SK-N-SH (cell line): ENCODE data around the gene MRPL54.

ENCODE experiments used
- CHD2 ChIP-seq: fragments of 150-350 bp; IDR thresholded peaks from 2 replicates; pipeline ENCODE4 v1.6.1; 2018; ENCODE audit warnings: low read length; ENCODE audit not compliant: partially characterized antibody
- ELF1 ChIP-seq: IDR thresholded peaks from 2 replicates; pipeline ENCODE4 v1.4.0; 2012
- EP300 ChIP-seq, 2 experiments: IDR thresholded peaks; 2 replicates each; pipeline versions ENCODE4 v1.4.0 to v1.6.1; 2012; ENCODE audit warnings: borderline replicate concordance in 1 of 2, low read depth in 1 of 2, low read length in 1 of 2
- EZH2phosphoT487 ChIP-seq: fragments of 200-600 bp; sonication (generic); IDR thresholded peaks from 2 replicates; pipeline ENCODE4 v1.6.1; 2017; ENCODE audit warnings: low read depth, mixed run types, mild to moderate bottlenecking, antibody characterized with exemption, moderate library complexity, borderline replicate concordance
- JUND ChIP-seq: IDR thresholded peaks from 2 replicates; pipeline ENCODE4 v1.4.0; 2012
- MEF2A ChIP-seq: IDR thresholded peaks from 2 replicates; pipeline ENCODE4 v1.4.0; 2012; ENCODE audit warnings: low read depth, borderline replicate concordance
- NRF1 ChIP-seq: IDR thresholded peaks from 2 replicates; pipeline ENCODE4 v1.6.1; 2012; ENCODE audit warnings: low read depth, mild to moderate bottlenecking, low read length
- POLR2AphosphoS5 ChIP-seq: IDR thresholded peaks from 2 replicates; pipeline ENCODE4 v1.6.1; 2012; ENCODE audit warnings: low read depth, low read length
- RCOR1 ChIP-seq: fragments of 150-350 bp; IDR thresholded peaks from 2 replicates; pipeline ENCODE4 v1.6.1; 2017; ENCODE audit warnings: antibody characterized with exemption, low read length
- RFX5 ChIP-seq: IDR thresholded peaks from 2 replicates; pipeline ENCODE4 v1.6.1; 2012; ENCODE audit warnings: mild to moderate bottlenecking, improper control_type of control experiment, low read length
- TF ChIP-seq, protein P1 (sequence below): fragments of 200-600 bp; sonication (generic); IDR thresholded peaks from 2 replicates; pipeline ENCODE4 v1.6.1; 2017; ENCODE audit warnings: antibody characterized with exemption, mild to moderate bottlenecking, moderate library complexity
- TF ChIP-seq, protein P2 (sequence below): fragments of 150-350 bp; IDR thresholded peaks from 2 replicates; pipeline ENCODE4 v1.6.1; 2017; ENCODE audit warnings: antibody characterized with exemption, low read length, low read depth, borderline replicate concordance
- TF ChIP-seq, protein P3 (sequence below): IDR thresholded peaks from 2 replicates; pipeline ENCODE4 v1.4.0; 2012; ENCODE audit warnings: low read depth
- TF ChIP-seq, protein P4 (sequence below): IDR thresholded peaks from 2 replicates; pipeline ENCODE4 v1.6.1; 2012; ENCODE audit warnings: mild to moderate bottlenecking, low read depth, low read length, moderate library complexity

DNA sequence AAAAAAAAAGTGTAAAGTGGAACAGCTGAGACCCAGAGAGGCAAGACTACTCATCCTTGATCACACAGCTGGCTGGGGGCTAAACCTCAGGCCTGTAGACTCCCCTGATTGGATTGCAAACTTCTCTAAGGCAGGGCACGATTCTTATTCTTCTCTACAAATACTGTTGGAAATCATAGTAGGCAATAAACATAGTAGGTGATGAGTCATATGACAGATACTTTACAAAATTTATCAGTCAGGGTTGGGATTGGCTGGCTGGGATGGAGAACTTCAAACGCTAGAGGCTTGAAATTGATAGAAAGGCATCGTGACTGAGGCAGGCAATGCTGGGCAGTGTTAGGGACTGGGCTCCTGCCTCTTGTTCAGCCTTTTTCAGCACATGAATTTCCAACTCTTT, 29.6 kb downstream of the MRPL54 start:
- no peak for TF ChIP-seq JUND
- no peak for TF ChIP-seq EZH2phosphoT487
- TF ChIP-seq RCOR1: no peak
- no peak for TF ChIP-seq CHD2
- TF ChIP-seq ELF1: no peak
- TF ChIP-seq, protein P1, sequence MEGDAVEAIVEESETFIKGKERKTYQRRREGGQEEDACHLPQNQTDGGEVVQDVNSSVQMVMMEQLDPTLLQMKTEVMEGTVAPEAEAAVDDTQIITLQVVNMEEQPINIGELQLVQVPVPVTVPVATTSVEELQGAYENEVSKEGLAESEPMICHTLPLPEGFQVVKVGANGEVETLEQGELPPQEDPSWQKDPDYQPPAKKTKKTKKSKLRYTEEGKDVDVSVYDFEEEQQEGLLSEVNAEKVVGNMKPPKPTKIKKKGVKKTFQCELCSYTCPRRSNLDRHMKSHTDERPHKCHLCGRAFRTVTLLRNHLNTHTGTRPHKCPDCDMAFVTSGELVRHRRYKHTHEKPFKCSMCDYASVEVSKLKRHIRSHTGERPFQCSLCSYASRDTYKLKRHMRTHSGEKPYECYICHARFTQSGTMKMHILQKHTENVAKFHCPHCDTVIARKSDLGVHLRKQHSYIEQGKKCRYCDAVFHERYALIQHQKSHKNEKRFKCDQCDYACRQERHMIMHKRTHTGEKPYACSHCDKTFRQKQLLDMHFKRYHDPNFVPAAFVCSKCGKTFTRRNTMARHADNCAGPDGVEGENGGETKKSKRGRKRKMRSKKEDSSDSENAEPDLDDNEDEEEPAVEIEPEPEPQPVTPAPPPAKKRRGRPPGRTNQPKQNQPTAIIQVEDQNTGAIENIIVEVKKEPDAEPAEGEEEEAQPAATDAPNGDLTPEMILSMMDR: no peak
- no peak for TF ChIP-seq EP300 (IDR thresholded peaks at IDR 0.05; ENCODE audit: borderline replicate concordance in 1 of 2, low read depth in 1 of 2, low read length in 1 of 2)
- no peak for TF ChIP-seq POLR2AphosphoS5
- TF ChIP-seq, protein P2, sequence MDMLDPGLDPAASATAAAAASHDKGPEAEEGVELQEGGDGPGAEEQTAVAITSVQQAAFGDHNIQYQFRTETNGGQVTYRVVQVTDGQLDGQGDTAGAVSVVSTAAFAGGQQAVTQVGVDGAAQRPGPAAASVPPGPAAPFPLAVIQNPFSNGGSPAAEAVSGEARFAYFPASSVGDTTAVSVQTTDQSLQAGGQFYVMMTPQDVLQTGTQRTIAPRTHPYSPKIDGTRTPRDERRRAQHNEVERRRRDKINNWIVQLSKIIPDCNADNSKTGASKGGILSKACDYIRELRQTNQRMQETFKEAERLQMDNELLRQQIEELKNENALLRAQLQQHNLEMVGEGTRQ: no peak
- TF ChIP-seq RFX5: no peak
- TF ChIP-seq, protein P3, sequence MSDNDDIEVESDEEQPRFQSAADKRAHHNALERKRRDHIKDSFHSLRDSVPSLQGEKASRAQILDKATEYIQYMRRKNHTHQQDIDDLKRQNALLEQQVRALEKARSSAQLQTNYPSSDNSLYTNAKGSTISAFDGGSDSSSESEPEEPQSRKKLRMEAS: no peak
- no peak for TF ChIP-seq MEF2A
- TF ChIP-seq, protein P4, sequence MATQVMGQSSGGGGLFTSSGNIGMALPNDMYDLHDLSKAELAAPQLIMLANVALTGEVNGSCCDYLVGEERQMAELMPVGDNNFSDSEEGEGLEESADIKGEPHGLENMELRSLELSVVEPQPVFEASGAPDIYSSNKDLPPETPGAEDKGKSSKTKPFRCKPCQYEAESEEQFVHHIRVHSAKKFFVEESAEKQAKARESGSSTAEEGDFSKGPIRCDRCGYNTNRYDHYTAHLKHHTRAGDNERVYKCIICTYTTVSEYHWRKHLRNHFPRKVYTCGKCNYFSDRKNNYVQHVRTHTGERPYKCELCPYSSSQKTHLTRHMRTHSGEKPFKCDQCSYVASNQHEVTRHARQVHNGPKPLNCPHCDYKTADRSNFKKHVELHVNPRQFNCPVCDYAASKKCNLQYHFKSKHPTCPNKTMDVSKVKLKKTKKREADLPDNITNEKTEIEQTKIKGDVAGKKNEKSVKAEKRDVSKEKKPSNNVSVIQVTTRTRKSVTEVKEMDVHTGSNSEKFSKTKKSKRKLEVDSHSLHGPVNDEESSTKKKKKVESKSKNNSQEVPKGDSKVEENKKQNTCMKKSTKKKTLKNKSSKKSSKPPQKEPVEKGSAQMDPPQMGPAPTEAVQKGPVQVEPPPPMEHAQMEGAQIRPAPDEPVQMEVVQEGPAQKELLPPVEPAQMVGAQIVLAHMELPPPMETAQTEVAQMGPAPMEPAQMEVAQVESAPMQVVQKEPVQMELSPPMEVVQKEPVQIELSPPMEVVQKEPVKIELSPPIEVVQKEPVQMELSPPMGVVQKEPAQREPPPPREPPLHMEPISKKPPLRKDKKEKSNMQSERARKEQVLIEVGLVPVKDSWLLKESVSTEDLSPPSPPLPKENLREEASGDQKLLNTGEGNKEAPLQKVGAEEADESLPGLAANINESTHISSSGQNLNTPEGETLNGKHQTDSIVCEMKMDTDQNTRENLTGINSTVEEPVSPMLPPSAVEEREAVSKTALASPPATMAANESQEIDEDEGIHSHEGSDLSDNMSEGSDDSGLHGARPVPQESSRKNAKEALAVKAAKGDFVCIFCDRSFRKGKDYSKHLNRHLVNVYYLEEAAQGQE: no peak
- TF ChIP-seq NRF1: no peak
